HG03060 (cell line): ENCODE results near the gene BSPRY.

Source experiments
- ATAC-seq: cut with Tn5 transposase; IDR thresholded peaks from one replicate; pipeline ENCODE4 v1.9.1; 2021; ENCODE audit warnings: low read depth, moderate number of reproducible peaks; ENCODE audit not compliant: unreplicated experiment

The BSPRY gene

GRCh38 chr9:113349445-113350094 lies at the start of gene BSPRY:
Gene BSPRY, plus strand, starts transcription at chr9:113349541. Its CDS starts 39 bp downstream, at chr9:113349580.
- ATAC-seq, result no peak

GRCh38 chr9:113299800-113300292 lies 49.5 kb upstream of the BSPRY start:
- ATAC-seq, result no peak

- ATAC-seq, result no peak
Measured at GRCh38 chr9:113301548-113301947, 47.8 kb upstream of the BSPRY start.

- ATAC-seq, result no peak
Measured at GRCh38 chr9:113302792-113303418, 46.4 kb upstream of the BSPRY start, which contains the start of gene RNF183. Gene RNF183, minus strand, starts transcription at chr9:113303376. Its CDS starts 5,192 bp downstream, at chr9:113298184.

- ATAC-seq, result no peak
Measured at GRCh38 chr9:113306566-113306965, 42.8 kb upstream of the BSPRY start.

GRCh38 chr9:113307396-113307975 lies 41.9 kb upstream of the BSPRY start:
- ATAC-seq, result no peak

- ATAC-seq, result no peak
Measured at GRCh38 chr9:113309204-113309813, 40.0 kb upstream of the BSPRY start.

GRCh38 chr9:113310538-113310937 lies 38.8 kb upstream of the BSPRY start:
- ATAC-seq, result no peak

- no peak for ATAC-seq
Measured at GRCh38 chr9:113311961-113312360, 37.4 kb upstream of the BSPRY start.

GRCh38 chr9:113313261-113313660 lies 36.1 kb upstream of the BSPRY start:
- no peak for ATAC-seq

- ATAC-seq, result no peak
Measured at GRCh38 chr9:113315231-113315630, 34.1 kb upstream of the BSPRY start.

GRCh38 chr9:113316030-113316429 lies 33.3 kb upstream of the BSPRY start:
- ATAC-seq, result no peak

- ATAC-seq, result no peak
Measured at GRCh38 chr9:113317777-113318176, 31.6 kb upstream of the BSPRY start.

- no peak for ATAC-seq
Measured at GRCh38 chr9:113319054-113319453, 30.3 kb upstream of the BSPRY start.

GRCh38 chr9:113320051-113320450 lies 29.3 kb upstream of the BSPRY start:
- no peak for ATAC-seq

GRCh38 chr9:113322671-113323070 lies 26.7 kb upstream of the BSPRY start:
- no peak for ATAC-seq

GRCh38 chr9:113326230-113326629 lies 23.1 kb upstream of the BSPRY start:
- ATAC-seq, result no peak

GRCh38 chr9:113328045-113328782 lies 21.1 kb upstream of the BSPRY start:
- no peak for ATAC-seq

GRCh38 chr9:113331780-113332179 lies 17.6 kb upstream of the BSPRY start:
- ATAC-seq, result no peak

- ATAC-seq, result no peak
Measured at GRCh38 chr9:113337714-113338113, 11.6 kb upstream of the BSPRY start.
